Lower lobe of right lung (tissue), 2 donors: ENCODE results near the gene DHRS7. TPM values are rescaled to one million over a fixed set of nuclear protein-coding genes. Genes with fewer than 3 reads are reported as not detected.

ENCODE experiments used
- ATAC-seq, 2 donors: fragments of 200-7000 bp; cut with Tn5 transposase; one replicate each; pipeline ENCODE4 v1.9.1; 2020 to 2022; ENCODE audit warnings: mild to moderate bottlenecking in 2 of 2, moderate library complexity in 2 of 2
- DNase-seq: peaks from one replicate; pipeline ENCODE4 v3.0.0-alpha.2; 2020
- H3K27ac ChIP-seq: fragments of 200-600 bp; one replicate; pipeline ENCODE4 v1.8.0; 2022
- H3K27me3 ChIP-seq: fragments of 200-600 bp; one replicate; pipeline ENCODE4 v1.8.0; 2022; ENCODE audit warnings: low read depth
- H3K36me3 ChIP-seq: fragments of 200-600 bp; one replicate; pipeline ENCODE4 v1.8.0; 2022; ENCODE audit warnings: mild to moderate bottlenecking
- H3K4me1 ChIP-seq: fragments of 200-600 bp; one replicate; pipeline ENCODE4 v1.8.0; 2022
- H3K4me3 ChIP-seq: fragments of 200-600 bp; one replicate; pipeline ENCODE4 v1.8.0; 2022; ENCODE audit warnings: mild to moderate bottlenecking
- H3K9me3 ChIP-seq: fragments of 200-600 bp; one replicate; pipeline ENCODE4 v1.8.0; 2022
- intact Hi-C: fragments of 100-400 bp; cut with DNase I; formaldehyde crosslinking; loops from one replicate; pipeline ENCODE4 v1.11.0; 2022
- total RNA-seq: library from RNA; stranded (reverse); fragmentation: NEBNext Ultra II Directional; extraction: Animal tissue kit (Norgen Biotek cat#: 25700); gene quantifications from one replicate; pipeline ENCODE4 v1.2.1, GENCODE V29; 2021
- TF ChIP-seq, protein P1 (sequence below): fragments of 200-600 bp; IDR thresholded peaks from one replicate; pipeline ENCODE4 v1.8.0; 2022; ENCODE audit warnings: antibody characterized with exemption, mild to moderate bottlenecking
- donor health status: DM: no; HTN: yes; CAD: no; lungs with severe emphysema.

Gene DHRS7
- total RNA-seq, 1 donor from 2014 or later, result 72.8 TPM

DNA sequence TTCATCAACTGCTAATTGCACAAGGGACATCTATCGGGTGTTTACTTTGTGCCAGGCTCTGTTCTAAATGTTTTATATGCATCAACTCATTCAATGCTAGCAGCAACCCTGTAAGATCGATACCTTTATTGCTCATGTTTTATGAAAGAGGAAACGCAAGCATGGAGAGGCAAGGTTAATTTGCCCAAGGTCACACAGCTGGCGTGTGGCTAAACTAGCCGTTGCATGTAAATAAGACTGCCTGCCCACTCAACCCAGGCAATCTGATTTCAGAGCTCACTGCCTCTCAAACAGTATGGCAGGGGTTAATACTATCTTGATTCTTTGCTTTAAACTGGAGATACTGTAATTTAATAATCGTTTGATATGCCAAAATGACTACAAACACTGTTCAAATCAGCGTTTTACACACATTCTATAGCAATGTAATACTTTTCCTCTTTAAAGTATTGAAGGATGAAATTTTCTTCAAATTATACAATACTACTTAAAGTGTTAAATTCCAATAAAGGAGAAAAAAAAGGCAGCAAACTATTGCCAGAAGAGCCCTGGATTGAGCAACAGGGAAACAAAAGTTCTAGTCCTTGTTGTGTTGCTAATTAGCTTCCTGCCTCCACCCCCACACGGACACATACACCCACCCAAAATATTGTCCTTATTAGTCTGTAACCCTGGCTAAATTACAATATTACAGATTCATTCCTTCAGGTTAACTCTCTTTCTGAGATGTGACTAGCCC is 39.1 kb upstream of the DHRS7 start:
- intact Hi-C loops, result no loop called here
- DNase-seq, result no peak
- no peaks in the 10 kb centered on the region for H3K27me3 ChIP-seq
- TF ChIP-seq, protein P1, sequence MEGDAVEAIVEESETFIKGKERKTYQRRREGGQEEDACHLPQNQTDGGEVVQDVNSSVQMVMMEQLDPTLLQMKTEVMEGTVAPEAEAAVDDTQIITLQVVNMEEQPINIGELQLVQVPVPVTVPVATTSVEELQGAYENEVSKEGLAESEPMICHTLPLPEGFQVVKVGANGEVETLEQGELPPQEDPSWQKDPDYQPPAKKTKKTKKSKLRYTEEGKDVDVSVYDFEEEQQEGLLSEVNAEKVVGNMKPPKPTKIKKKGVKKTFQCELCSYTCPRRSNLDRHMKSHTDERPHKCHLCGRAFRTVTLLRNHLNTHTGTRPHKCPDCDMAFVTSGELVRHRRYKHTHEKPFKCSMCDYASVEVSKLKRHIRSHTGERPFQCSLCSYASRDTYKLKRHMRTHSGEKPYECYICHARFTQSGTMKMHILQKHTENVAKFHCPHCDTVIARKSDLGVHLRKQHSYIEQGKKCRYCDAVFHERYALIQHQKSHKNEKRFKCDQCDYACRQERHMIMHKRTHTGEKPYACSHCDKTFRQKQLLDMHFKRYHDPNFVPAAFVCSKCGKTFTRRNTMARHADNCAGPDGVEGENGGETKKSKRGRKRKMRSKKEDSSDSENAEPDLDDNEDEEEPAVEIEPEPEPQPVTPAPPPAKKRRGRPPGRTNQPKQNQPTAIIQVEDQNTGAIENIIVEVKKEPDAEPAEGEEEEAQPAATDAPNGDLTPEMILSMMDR, result no peak
- H3K4me1 ChIP-seq, result no peaks in the 10 kb centered on the region
- ATAC-seq, result no peak
- H3K36me3 ChIP-seq, result no peaks in the 10 kb centered on the region
- no peak overlapping the region for H3K4me3 ChIP-seq
- no peaks in the 10 kb centered on the region for H3K9me3 ChIP-seq
- no peak overlapping the region for H3K27ac ChIP-seq

DNA sequence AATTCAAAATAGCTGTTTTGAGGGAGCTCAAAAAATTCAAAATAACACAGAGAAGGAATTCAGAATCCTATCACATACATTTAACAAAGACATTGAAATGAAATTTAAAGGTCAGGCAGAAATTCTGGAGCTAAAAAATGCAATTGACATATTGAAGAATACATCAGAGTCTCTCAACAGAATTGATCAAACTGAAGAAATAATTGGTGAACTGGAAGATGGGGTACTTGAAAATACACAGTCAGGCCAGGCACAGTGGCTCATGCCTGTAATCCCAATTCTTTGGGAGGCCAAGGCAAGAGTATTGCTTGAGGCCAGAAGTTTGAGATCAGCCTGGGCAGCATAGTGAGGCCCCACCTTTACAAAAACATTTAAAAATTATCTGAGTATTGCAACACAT is 34.1 kb upstream of the DHRS7 start:
- Histone ChIP-seq H3K27me3 (no peaks in the 10 kb centered on the region), H3K9me3 (no peaks in the 10 kb centered on the region), H3K36me3 (no peaks in the 10 kb centered on the region), H3K27ac (no peak overlapping the region), H3K4me3 (no peak overlapping the region), H3K4me1 (no peaks in the 10 kb centered on the region)
- DNase-seq (no peak), ATAC-seq (no peak)
- intact Hi-C loops, result no loop called here
- TF ChIP-seq, protein P1, result no peak

DNA sequence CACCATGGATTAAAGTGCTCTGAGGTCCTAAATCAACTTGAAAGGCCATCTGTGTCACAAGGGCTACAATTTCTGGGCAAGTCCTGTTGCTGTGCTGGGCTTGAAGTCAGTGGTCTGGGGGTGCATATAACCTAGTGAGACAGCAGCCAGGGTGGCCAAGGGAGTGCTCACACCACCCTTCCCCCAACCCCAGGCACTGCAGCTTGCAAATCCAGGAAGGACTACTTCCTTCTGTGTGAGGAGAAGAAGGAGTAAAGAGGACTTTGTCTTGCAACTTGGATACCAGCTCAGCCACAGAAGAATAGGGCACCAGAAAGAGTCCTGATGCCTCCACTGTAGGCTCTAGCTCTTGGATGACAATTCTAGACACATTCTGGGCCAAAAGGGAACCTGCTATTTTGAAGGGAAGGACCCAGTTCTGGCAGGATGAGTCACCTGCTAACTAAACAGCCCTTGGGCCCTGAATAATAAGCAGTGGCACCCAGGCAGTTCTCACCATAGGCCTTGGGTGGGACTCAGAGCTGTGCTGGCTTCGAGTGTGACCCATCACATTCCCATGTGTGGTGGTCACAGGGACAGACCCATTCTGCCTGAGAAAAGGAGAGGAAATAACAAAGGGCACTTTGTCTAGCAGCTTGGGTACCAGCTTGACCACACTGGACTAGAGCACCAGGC is 32.6 kb upstream of the DHRS7 start:
- ATAC-seq, result no peak
- DNase-seq, result no peak

DNA sequence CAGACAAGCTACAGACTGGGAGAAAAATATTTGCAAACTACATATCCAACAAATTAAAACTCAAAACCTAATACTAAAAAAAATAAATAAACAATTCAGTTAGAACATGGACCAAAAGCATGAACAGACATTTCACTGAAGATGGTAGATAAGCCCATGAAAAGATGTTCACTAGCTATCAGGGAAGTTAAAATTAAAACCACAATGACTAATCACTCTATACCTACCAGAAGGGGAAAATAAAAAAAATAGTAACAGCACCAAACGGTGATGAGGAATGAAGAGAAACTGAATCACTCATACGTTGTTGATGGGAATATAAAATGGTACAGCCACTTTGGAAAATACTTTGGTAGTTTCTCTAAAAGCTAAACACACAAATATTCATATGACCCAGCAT is 31.1 kb upstream of the DHRS7 start:
- DNase-seq (no peak), ATAC-seq (no peak)
- Histone ChIP-seq H3K36me3 (no peaks in the 10 kb centered on the region), H3K27me3 (no peaks in the 10 kb centered on the region), H3K27ac (no peak overlapping the region), H3K9me3 (no peaks in the 10 kb centered on the region), H3K4me3 (no peak overlapping the region), H3K4me1 (no peaks in the 10 kb centered on the region)
- intact Hi-C loops, result no loop called here
- TF ChIP-seq, protein P1, result no peak

More for the DNA sequence above, 32.6 kb upstream of the DHRS7 start:
- Histone ChIP-seq H3K27me3 (no peaks in the 10 kb centered on the region), H3K4me3 (no peak overlapping the region), H3K36me3 (no peaks in the 10 kb centered on the region), H3K9me3 (no peaks in the 10 kb centered on the region), H3K27ac (no peak overlapping the region), H3K4me1 (no peaks in the 10 kb centered on the region)
- intact Hi-C loops, result no loop called here
- TF ChIP-seq, protein P1, result no peak

DNA sequence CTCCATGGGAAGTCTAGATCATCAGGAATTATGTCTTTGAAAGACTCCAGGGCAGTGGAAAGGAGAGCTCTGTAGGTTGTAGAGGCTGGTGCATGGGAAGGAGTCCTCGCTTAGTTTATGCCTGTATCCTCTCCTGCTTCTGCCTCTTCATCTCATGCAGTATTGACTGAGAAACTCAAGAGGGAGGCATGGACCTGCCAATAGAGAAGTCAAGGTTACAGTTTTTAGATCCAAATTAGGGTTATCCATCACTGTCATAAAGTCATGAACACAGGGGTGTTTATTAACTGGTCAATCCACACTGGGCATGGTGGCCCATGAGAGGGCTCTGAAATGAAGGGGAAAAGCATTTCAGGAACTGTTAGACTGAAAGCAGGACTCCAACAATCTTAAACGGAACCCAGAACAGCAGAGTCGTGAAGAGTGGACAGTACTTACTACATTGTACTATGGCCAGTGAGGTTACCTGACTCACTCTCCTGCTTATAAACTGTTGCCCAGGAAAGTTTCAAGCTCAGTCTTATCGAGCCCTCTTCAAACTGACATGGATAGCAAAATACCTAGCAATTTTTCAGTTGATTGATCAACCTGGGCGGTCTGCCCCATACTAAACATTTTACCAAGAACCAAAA is 30.1 kb upstream of the DHRS7 start:
- ATAC-seq (no peak), DNase-seq (no peak)
- no peaks in the 10 kb centered on the region for H3K36me3 ChIP-seq
- no peaks in the 10 kb centered on the region for H3K4me1 ChIP-seq
- TF ChIP-seq, protein P1, result no peak
- no peaks in the 10 kb centered on the region for H3K27me3 ChIP-seq
- no peak overlapping the region for H3K27ac ChIP-seq
- no peak overlapping the region for H3K4me3 ChIP-seq
- no peaks in the 10 kb centered on the region for H3K9me3 ChIP-seq
- intact Hi-C loops, result no loop called here
